Naive B cell (primary cell): ENCODE measurements around the gene PIR. TPM values are rescaled to one million over a fixed set of nuclear protein-coding genes. Genes with fewer than 3 reads are reported as not detected.
A peak's percentile ranks its signal among the peaks of the same experiment; 100 is the strongest.

ENCODE experiments used
- ATAC-seq, 2 donors: fragments of 150-1000 bp; cut with Tn5 transposase; 2 replicates each; pipeline ENCODE4 v1.10.0; 2021; ENCODE audit warnings: low read depth in 2 of 2, mild to moderate bottlenecking in 2 of 2, moderate library complexity in 2 of 2
- DNase-seq: peaks from one replicate; pipeline ENCODE4 v3.0.0; 2022
- H3K27ac Mint-ChIP-seq, 6 donors: one replicate each; pipeline ENCODE4 v1.8.0; 2020 to 2022; ENCODE audit warnings: mild to moderate bottlenecking in 6 of 6, mixed read lengths in 6 of 6, moderate library complexity in 5 of 6, inconsistent platforms in 2 of 6
- H3K27me3 Mint-ChIP-seq, 3 donors: one replicate each; pipeline ENCODE4 v1.8.0; 2021 to 2022; ENCODE audit warnings: mixed read lengths in 3 of 3, mild to moderate bottlenecking in 1 of 3
- H3K36me3 Mint-ChIP-seq, 2 donors: one replicate each; pipeline ENCODE4 v1.8.0; 2020 to 2022; ENCODE audit warnings: mixed read lengths in 2 of 2, inconsistent platforms in 1 of 2, mild to moderate bottlenecking in 1 of 2
- H3K4me1 Mint-ChIP-seq, 3 donors: one replicate each; pipeline ENCODE4 v1.8.0; 2020 to 2022; ENCODE audit warnings: mixed read lengths in 3 of 3, inconsistent platforms in 1 of 3, mild to moderate bottlenecking in 1 of 3, moderate library complexity in 1 of 3
- H3K4me3 Mint-ChIP-seq, 8 donors: one replicate each; pipeline ENCODE4 v1.8.0; 2020 to 2022; ENCODE audit warnings: mild to moderate bottlenecking in 8 of 8, mixed read lengths in 8 of 8, moderate library complexity in 8 of 8, inconsistent platforms in 2 of 8
- H3K9me3 Mint-ChIP-seq, 7 donors: one replicate each; pipeline ENCODE4 v1.8.0; 2020 to 2022; ENCODE audit warnings: mixed read lengths in 7 of 7, mild to moderate bottlenecking in 5 of 7, inconsistent platforms in 2 of 7, moderate library complexity in 1 of 7
- polyA plus RNA-seq, 6 donors: library from polyadenylated mRNA; unstranded; fragments of 300-500 nt; fragmentation: Illumina TruSeq; gene quantifications; one replicate each; pipeline ENCODE4 v1.2.3, GENCODE V29; 2021; ENCODE audit warnings: low read depth in 6 of 6

The PIR gene
- polyA plus RNA-seq, 6 donors from 2014 or later = not detected

DNA sequence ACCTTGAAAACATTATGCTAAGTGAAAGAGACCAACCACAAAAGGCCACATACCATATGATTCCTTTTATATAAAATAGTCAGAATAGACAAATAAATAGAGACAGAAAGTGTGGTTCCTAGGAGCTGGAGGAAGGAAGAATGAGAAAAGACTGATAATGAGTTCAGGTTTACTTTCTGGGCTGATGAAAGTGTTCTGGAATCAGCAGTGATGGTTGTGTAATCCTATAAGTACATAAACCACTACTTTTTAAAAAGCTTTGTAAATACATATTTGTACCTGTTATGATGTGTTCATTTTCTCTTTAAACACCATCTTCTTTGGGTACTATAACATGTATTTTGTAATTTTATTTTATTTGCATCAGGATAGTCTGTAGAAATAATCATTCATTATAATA lies 20.6 kb downstream of the PIR start:
- H3K27ac Mint-ChIP-seq = no peak overlapping the region
- H3K27me3 Mint-ChIP-seq = peaks cover 0 to 8% (median 0%) of the 10 kb centered on the region in 3 donors
- no peaks in the 10 kb centered on the region for H3K36me3 Mint-ChIP-seq
- no peak overlapping the region for H3K4me3 Mint-ChIP-seq
- H3K9me3 Mint-ChIP-seq = no peaks in the 10 kb centered on the region
- H3K4me1 Mint-ChIP-seq = no peaks in the 10 kb centered on the region
- ATAC-seq (no peak), DNase-seq (no peak)

DNA sequence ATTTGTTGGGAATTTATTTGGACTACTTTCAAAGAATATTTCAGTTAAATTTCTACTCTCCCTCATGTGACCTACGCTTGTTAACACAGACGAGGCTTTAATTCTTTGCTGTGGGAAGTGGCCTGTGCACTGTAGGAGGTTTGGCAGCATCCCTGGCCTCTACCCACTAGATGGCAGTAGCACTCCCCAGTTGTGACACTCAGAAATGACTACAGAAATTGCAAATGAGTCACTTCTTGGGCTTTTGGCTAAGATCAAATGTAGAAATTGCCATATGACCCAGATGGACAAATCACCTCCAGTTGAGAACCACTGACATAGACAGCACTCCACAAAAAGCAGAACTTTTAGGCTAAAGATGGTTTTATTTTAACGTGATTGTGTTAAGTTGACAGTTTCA lies 22.1 kb downstream of the PIR start:
- H3K4me3 Mint-ChIP-seq = no peak overlapping the region
- no peaks in the 10 kb centered on the region for H3K9me3 Mint-ChIP-seq
- peak; percentile 25 for DNase-seq
- H3K27me3 Mint-ChIP-seq = peaks cover 0 to 17% (median 0%) of the 10 kb centered on the region in 3 donors
- no peaks in the 10 kb centered on the region for H3K36me3 Mint-ChIP-seq
- no peaks in the 10 kb centered on the region for H3K4me1 Mint-ChIP-seq
- peak overlapping the region in 1 of 6 donors; percentile 47 for H3K27ac Mint-ChIP-seq
- ATAC-seq = peak; percentile 38 to 67

DNA sequence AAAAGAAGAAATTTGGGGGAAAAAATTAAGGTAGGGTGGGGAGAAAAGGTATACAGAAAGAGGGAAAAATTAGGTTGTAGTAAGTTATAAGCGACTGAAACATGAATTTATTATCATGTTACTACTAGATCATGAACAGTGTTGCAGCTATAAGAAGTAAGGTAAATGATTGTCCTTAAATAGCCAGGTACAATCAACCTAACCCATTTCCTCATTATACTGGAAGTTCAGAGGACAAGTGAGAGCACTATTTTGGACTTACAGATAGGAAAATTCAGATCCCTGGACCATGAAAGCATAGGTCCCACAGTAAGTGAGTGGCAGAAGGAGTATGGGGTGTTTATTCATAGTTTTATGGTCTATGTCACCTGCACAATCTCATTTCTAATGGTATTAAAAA lies 23.5 kb downstream of the PIR start:
- Mint-ChIP-seq H3K27me3 (peaks cover 0 to 14% (median 5%) of the 10 kb centered on the region in 3 donors), H3K4me1 (peaks cover 0 to 6% (median 4%) of the 10 kb centered on the region in 3 donors), H3K4me3 (no peak overlapping the region), H3K27ac (no peak overlapping the region), H3K9me3 (no peaks in the 10 kb centered on the region), H3K36me3 (no peaks in the 10 kb centered on the region)
- no peak for ATAC-seq
- DNase-seq = no peak

DNA sequence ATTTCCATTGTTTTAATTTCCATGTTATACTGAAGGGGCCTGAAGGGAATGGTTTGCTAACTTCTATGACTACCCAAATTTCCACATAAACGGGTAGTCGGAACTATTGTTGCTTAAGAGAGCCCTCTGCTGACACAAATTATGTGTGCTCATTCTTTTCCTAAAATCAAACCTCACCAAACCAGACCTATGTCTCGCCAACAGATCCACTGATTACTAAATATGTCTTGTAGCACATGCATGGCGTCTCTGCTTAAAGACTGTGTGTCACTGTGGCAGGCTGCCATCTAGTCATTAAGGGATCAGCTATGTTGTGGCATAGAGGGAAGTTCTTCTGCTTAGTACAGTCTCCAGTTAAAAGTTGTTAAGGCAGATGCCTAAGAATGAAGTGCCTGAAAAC lies 25.1 kb downstream of the PIR start:
- peaks cover 0 to 6% (median 4%) of the 10 kb centered on the region in 3 donors for H3K4me1 Mint-ChIP-seq
- no peaks in the 10 kb centered on the region for H3K36me3 Mint-ChIP-seq
- peak overlapping the region in 2 of 6 donors; percentile 21 to 24 for H3K27ac Mint-ChIP-seq
- no peak overlapping the region for H3K4me3 Mint-ChIP-seq
- peaks cover 0 to 9% (median 5%) of the 10 kb centered on the region in 3 donors for H3K27me3 Mint-ChIP-seq
- no peak for ATAC-seq
- H3K9me3 Mint-ChIP-seq = no peaks in the 10 kb centered on the region
- no peak for DNase-seq

- no peaks in the 10 kb centered on the region for H3K9me3 Mint-ChIP-seq
- H3K4me1 Mint-ChIP-seq = peaks cover 0 to 6% (median 4%) of the 10 kb centered on the region in 3 donors
- H3K27me3 Mint-ChIP-seq = peaks cover 0 to 9% (median 5%) of the 10 kb centered on the region in 3 donors
- no peak for ATAC-seq
- no peaks in the 10 kb centered on the region for H3K36me3 Mint-ChIP-seq
- peak overlapping the region in 2 of 6 donors; percentile 17 for H3K27ac Mint-ChIP-seq
- H3K4me3 Mint-ChIP-seq = no peak overlapping the region
- DNase-seq = no peak
These were observed 27.1 kb downstream of the PIR start for GRCh38 chrX:15465896-15466651.

DNA sequence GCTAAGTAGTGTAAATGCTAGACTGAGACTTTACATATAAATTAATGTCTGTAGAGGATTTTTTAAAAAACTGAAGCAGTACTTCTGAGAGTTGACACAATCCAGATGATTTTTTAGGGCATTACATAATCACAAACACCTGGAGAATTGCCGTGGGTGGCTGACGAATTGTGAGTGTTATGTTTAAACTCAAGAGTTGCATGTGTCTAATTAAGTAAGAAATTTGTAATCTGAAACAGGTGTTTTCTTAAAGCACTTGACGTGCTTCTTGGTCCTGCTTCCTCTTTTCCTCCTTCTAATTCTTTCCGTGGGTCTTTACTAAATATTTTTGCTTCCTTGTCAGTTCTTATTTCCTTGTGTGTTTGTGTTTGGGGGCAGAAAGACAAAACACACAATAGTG lies 27.8 kb downstream of the PIR start:
- Mint-ChIP-seq H3K36me3 (no peaks in the 10 kb centered on the region), H3K27ac (peak overlapping the region in 4 of 6 donors; percentile 3 to 78 (median 12)), H3K27me3 (peaks cover 0 to 16% (median 6%) of the 10 kb centered on the region in 3 donors), H3K4me3 (no peak overlapping the region), H3K9me3 (no peaks in the 10 kb centered on the region), H3K4me1 (peaks cover 0 to 6% (median 4%) of the 10 kb centered on the region in 3 donors)
- DNase-seq (peak; percentile 18), ATAC-seq (peak; percentile 65 to 71)

DNA sequence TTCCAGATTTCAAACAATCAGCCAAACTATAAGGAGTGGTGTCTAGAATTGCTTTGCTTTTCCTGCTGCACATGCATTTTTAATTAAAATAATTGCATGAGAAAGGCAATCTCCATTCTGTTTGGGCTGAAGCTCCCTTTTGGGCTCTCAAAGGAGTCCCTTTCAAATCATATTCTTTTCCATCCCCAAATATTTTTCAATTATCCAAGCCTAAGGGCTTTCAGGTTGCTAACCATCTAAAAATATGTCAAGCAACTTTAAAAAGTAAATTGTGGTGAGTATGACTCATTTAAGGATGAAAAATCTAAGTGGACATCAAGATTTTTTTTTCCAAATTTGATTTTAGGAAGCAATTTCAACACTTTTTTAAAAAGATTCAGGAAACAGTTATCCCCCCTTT lies 28.4 kb downstream of the PIR start:
- no peak for ATAC-seq
- DNase-seq = no peak
- Mint-ChIP-seq H3K27ac (peak overlapping the region in 2 of 6 donors; percentile 17 to 78), H3K27me3 (peaks cover 0 to 17% (median 9%) of the 10 kb centered on the region in 3 donors), H3K4me3 (no peak overlapping the region), H3K4me1 (peaks cover 0 to 6% (median 4%) of the 10 kb centered on the region in 3 donors), H3K36me3 (no peaks in the 10 kb centered on the region), H3K9me3 (no peaks in the 10 kb centered on the region)

- ATAC-seq (no peak), DNase-seq (no peak)
- Mint-ChIP-seq H3K4me1 (no peaks in the 10 kb centered on the region), H3K36me3 (no peaks in the 10 kb centered on the region), H3K9me3 (no peaks in the 10 kb centered on the region), H3K27me3 (peaks cover 0 to 35% (median 0%) of the 10 kb centered on the region in 3 donors), H3K4me3 (no peak overlapping the region), H3K27ac (no peak overlapping the region)
These were observed 41.2 kb downstream of the PIR start for GRCh38 chrX:15451913-15452312.

DNA sequence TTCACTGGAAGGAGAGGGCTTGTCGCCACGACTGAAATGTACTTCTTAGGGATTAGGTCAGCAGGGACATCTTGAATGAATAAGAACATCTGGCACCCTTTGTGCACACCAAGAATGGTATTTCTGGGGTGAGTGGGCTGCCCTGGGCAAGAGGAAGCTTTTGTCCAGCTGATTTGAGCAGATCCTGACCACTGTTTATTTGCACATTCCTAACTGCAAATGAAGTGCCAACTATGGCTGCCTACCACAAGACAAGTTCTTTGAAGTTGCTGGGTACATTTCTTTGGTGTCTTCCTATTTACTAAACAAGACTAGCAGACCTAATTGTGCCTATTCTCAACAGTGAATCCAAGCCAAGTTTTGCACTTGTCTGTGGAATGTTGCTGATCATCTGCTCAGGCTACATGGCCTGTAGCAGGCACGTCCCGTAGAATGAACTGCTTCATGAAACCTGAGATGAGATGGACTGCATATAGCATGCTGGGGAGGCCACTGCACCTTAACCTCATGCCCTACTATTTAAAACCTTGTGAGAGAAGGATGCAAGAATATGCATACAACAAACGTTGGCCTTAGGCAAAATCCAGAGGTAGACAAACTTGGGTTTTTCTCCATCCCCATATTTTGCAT lies 45.0 kb downstream of the PIR start:
- no peak for DNase-seq

GRCh38 chrX:15441464-15441863 lies 51.7 kb downstream of the PIR start:
- no peak for DNase-seq
- Mint-ChIP-seq H3K4me1 (no peaks in the 10 kb centered on the region), H3K36me3 (no peaks in the 10 kb centered on the region), H3K9me3 (peaks cover 0 to 7% (median 0%) of the 10 kb centered on the region in 7 donors), H3K27me3 (peaks cover 0 to 30% (median 11%) of the 10 kb centered on the region in 3 donors), H3K4me3 (no peak overlapping the region), H3K27ac (no peak overlapping the region)
- ATAC-seq = no peak

More for the DNA sequence above, 45.0 kb downstream of the PIR start:
- no peak for ATAC-seq
- Mint-ChIP-seq H3K27me3 (peaks cover 0 to 17% (median 0%) of the 10 kb centered on the region in 3 donors), H3K27ac (no peak overlapping the region), H3K4me1 (no peaks in the 10 kb centered on the region), H3K4me3 (no peak overlapping the region), H3K9me3 (peaks cover 0 to 8% (median 0%) of the 10 kb centered on the region in 7 donors), H3K36me3 (no peaks in the 10 kb centered on the region)

- Mint-ChIP-seq H3K27ac (no peak overlapping the region), H3K9me3 (peaks cover 0 to 7% (median 1%) of the 10 kb centered on the region in 7 donors), H3K4me1 (no peaks in the 10 kb centered on the region), H3K4me3 (no peak overlapping the region), H3K27me3 (peaks cover 8 to 34% (median 13%) of the 10 kb centered on the region in 3 donors), H3K36me3 (peaks cover 0 to 3% of the 10 kb centered on the region in 2 donors)
- no peak for ATAC-seq
- no peak for DNase-seq
These were observed 54.8 kb downstream of the PIR start for GRCh38 chrX:15438332-15438731.

DNA sequence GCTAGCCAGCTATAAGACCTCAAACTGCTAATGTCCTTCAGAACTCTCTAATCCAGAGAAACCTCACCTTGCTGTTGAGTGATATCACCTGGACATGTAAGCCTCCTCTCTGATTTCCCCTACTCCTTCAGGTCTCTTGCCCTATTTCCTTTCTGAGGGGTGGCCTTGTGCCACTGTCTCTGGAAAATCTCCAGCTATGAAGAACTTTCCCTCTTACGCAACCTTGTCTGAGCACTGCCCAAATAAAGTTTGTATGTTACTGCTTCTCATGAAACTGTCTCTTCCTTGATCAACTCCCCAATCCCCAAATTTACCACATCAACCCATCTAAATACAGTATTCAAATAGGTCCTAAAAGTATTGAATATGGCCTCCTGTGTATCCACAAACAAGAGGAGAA lies 55.4 kb downstream of the PIR start:
- no peak overlapping the region for H3K4me3 Mint-ChIP-seq

GRCh38 chrX:15435836-15436619 lies 57.1 kb downstream of the PIR start:
- ATAC-seq = no peak
- DNase-seq = no peak
- H3K27ac Mint-ChIP-seq = no peak overlapping the region
- H3K4me3 Mint-ChIP-seq = no peak overlapping the region
- peaks cover 8 to 46% (median 26%) of the 10 kb centered on the region in 3 donors for H3K27me3 Mint-ChIP-seq
- peaks cover 0 to 11% of the 10 kb centered on the region in 2 donors for H3K36me3 Mint-ChIP-seq
- H3K9me3 Mint-ChIP-seq = peaks cover 0 to 13% (median 3%) of the 10 kb centered on the region in 7 donors
- H3K4me1 Mint-ChIP-seq = no peaks in the 10 kb centered on the region

More for the DNA sequence above, 55.4 kb downstream of the PIR start:
- Mint-ChIP-seq H3K27me3 (peaks cover 8 to 40% (median 19%) of the 10 kb centered on the region in 3 donors), H3K9me3 (peaks cover 0 to 11% (median 1%) of the 10 kb centered on the region in 7 donors), H3K36me3 (peaks cover 0 to 9% of the 10 kb centered on the region in 2 donors), H3K27ac (peak overlapping the region in 1 of 6 donors; percentile 3), H3K4me1 (no peaks in the 10 kb centered on the region)
- DNase-seq = no peak
- ATAC-seq = no peak
